GM19438 (cell line): ENCODE data around the gene FOXL3.
"Not testable (repeated sequence)": the region's sequence is repeated elsewhere in the genome, so short reads cannot be mapped to it uniquely, and the experiment has no call there.

Experiments used
- ATAC-seq: cut with Tn5 transposase; IDR thresholded peaks from one replicate; pipeline ENCODE4 v1.9.1; 2021; ENCODE audit warnings: low read depth; ENCODE audit not compliant: unreplicated experiment

FOXL3 gene

DNA sequence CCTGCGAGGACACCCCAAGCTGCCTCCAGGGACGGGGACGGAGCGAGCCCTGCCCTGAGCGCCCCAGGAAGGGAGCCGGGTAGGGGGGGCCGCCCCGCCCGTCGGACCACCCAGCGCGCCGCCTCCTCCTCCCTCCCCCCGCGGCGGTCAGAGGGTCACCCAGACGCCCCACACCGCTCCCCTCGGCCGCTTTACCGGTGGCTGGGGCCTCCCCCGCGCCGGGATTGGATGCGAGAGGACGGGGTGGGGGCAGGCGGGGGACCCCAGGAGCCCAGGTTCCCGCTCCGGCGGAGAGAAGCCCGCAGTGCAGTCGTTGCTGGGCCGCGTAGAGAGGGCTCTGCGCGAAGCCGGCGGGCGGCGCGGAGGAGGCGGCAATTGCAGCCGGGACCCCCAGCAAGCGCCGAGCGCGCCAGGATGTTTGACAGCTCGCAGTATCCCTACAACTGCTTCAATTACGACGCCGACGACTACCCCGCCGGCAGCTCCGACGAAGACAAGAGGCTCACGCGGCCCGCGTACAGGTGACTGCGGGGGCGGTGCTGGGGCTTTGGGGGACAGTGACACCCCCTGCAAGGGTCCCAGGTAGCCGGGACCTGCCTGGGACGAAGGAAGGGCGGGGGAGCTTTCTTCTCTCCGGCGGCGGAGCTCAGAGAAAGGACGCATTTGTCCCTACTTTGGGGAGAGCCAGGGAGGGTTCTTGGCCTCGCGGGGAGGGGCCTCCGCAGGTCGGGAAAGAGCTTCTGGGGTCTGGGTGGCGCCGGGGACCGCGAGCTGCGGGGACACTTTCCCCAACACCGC, at the start of gene FOXL3:
FOXL3 (plus strand) TSS at position 415 of the 798 bp plus-strand sequence; CDS start at position 415, 0 bp downstream.
- no peak for ATAC-seq

DNA sequence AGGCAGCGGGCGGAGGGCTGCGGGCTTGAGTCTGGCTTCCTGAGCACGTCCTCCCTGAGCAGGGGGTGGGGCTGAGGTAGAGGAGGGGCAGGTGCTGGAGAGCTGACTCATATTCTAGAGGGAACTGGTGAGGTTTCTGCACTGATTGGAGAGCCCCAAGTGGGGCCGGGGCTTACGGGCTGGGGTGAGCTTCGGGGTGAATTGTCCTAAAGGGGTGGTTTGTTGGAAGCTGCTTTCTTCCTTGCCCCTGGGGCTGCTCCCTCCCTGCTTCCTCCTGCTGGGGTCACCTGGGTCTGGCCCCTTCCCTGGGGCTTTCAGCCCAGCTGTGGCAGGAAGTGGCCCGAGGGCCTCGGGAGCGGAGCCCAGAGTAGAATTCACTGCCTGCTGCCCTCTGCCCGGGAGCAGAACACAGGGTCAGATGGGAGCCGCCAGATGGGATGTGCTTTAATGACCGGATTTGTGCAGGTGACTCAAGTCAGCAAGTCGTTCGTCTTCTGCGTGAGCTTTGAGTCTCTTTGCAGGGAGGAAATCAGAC, 49.0 kb upstream of the FOXL3 start:
- ATAC-seq, result no peak

DNA sequence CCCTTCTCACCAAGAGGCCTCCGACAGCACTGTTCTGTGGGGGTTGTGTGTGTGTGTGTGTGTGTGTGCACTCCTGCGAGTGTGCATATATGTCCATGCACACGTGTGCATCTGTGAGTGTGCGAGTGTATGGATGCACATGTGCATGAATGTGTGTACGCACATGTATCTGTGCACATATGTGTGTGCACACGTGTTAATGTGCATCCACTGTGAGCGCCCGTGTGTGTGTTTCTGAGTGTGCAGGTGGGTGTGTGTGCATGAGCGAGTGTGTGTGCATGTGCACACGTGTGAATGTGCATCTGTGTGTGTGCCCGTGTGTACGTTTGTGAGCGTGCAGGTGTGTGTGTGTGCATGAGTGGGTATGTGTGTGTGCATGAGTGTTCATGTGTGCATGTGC, 48.5 kb upstream of the FOXL3 start:
- no peak for ATAC-seq

DNA sequence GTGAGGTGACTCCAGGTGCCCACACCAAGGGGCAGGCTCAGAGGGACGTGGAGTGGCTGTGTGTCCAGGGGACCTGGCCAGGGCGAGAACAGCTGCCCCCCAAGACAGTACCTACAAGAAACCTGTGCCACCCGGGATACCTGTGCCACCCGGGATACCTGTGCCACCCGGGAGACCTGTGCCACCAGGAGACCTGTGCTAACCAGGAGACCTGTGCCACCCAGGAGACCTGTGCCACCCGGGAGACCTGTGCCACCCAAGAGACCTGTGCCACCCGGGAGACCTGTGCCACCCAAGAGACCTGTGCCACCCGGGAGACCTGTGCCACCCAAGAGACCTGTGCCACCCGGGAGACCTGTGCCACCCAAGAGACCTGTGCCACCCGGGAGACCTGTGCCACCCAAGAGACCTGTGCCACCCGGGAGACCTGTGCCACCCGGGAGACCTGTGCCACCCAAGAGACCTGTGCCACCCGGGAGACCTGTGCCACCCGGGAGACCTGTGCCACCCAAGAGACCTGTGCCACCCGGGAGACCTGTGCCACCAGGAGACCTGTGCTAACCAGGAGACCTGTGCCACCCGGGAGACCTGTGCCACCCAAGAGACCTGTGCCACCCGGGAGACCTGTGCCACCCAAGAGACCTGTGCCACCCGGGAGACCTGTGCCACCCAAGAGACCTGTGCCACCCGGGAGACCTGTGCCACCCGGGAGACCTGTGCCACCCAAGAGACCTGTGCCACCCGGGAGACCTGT, 47.0 kb upstream of the FOXL3 start:
- ATAC-seq, result not testable (repeated sequence)

- not testable (repeated sequence) for ATAC-seq
Observed at GRCh38 chr7:243580-243978, 46.4 kb upstream of the FOXL3 start.

DNA sequence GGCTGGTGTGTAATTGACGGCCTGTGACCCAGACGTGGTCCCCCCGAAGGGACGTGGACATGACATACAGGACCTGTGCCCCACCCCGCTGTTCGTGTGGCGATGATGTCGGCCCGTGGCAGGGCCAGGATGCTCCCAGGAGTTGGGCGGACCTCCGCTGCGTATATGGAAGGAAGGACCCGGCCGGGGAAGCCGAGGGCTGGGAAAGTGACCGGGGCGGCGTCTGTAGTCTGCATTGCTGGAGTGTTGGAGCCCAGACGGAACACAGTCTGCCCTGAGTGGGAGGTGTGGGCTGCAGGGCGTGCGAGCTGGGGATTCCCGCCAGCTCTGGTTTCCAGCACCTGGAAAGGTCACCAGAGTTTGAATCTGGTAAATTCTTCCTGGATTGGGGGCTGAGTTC, 45.0 kb upstream of the FOXL3 start:
- no peak for ATAC-seq

DNA sequence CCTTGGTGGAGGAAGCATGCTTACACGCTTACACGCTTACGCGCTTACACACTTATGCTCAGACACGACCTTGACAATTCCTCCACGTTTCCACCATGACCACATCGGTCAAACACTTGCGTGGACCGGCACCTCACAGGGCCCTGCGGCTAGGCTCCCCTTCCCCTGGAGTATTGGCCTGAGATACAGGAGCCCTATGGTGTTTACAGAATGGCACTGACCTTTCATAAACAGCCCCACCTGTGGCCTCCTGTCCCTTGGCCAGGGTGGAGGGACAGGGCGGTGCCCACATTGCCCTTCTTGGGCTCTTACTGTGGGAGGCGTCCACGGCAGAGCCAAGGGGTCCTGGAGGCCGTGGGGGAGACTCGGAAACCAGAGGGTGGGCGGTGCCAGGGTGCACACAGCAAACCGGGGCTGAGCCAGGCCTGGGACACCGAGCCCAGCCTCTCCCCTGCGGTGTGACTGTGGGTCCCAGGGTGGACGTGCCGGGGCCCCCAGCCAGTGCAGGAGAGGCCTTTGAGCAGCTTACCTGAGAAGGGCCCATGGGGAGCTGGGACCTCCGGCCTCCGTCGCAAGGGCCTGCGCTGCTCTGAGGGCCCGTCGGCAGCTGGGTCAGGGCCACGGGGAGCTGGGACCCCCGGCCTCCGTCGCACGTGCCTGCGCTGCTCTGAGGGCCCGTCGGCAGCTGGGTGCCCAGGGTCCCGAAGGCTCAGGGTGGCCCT, 44.2 kb upstream of the FOXL3 start:
- no peak for ATAC-seq

- ATAC-seq, result no peak
Observed at GRCh38 chr7:246451-246850, 43.5 kb upstream of the FOXL3 start.

- no peak for ATAC-seq
Observed at GRCh38 chr7:247181-247580, 42.8 kb upstream of the FOXL3 start.

GRCh38 chr7:247636-248035, 42.3 kb upstream of the FOXL3 start:
- ATAC-seq, result no peak

GRCh38 chr7:248732-249435, 41.1 kb upstream of the FOXL3 start:
- no peak for ATAC-seq

DNA sequence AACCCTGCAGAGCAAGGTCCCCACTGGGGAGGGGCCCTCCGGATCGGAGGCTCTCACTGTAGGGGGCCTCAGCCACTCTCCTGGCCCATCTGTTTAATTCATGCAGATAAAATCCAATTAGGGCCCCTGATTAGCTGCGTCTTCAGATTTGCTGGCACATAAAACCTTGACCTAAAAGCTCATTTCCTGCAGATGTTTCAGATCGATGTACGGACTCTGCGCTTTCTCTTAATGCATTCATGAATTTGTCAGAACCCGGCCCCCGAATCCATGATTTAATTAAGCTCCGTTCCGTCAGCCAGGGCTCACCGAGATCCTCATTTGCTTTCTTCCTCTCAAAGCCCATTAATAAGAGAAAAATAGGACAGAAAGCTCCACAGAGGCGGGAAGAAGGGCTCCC, 40.0 kb upstream of the FOXL3 start:
- no peak for ATAC-seq

GRCh38 chr7:250523-250922, 39.4 kb upstream of the FOXL3 start:
- ATAC-seq, result no peak

DNA sequence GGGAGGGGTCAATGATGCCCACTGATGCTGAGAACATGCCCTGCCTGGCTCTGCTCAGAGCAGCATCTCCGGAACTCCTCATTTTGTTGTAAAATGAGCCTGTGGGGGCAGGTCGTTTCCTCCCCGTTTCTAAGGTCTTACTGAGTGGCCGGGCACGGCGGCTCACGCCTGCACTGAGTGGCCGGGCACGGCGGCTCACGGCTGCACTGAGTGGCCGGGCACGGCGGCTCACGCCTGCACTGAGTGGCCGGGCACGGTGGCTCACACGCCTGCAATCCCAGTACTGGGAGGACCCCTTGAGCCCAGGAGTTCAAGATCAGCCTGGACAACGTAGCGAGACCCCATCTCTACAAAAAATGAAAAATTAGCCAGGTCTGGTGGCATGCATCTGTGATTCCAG, 39.0 kb upstream of the FOXL3 start:
- no peak for ATAC-seq

- ATAC-seq, result no peak
Observed at GRCh38 chr7:251446-252175, 38.4 kb upstream of the FOXL3 start.

- ATAC-seq, result no peak
Observed at GRCh38 chr7:252216-252965, 37.6 kb upstream of the FOXL3 start.

GRCh38 chr7:252981-253380, 37.0 kb upstream of the FOXL3 start:
- no peak for ATAC-seq

- ATAC-seq, result no peak
Observed at GRCh38 chr7:253581-254336, 36.2 kb upstream of the FOXL3 start.
